Kidney (tissue), 14 donors: ENCODE results near the gene ADAMTS13. TPM values are rescaled to one million over a fixed set of nuclear protein-coding genes. Genes with fewer than 3 reads are reported as not detected.

Experiments
- DNase-seq, 5 donors: peaks; one replicate each; pipeline ENCODE4 v3.0.0-alpha.2; 2013 to 2020
- FAIRE-seq: peaks from 2 replicates; lab custom pipeline; 2012; peaks lifted over from hg19 to GRCh38; lab: Jason Lieb, UNC
- H3K27ac ChIP-seq, 2 donors: one replicate each; pipeline ENCODE4 v1.7.0; 2013; ENCODE audit warnings: low read depth in 2 of 2, low read length in 2 of 2, inconsistent platforms in 1 of 2
- H3K27me3 ChIP-seq: one replicate; pipeline ENCODE4 v1.7.1; 2013; ENCODE audit warnings: low read length, inconsistent platforms; ENCODE audit not compliant: control insufficient read depth, insufficient read depth
- H3K36me3 ChIP-seq, 3 donors: one replicate each; pipeline versions ENCODE4 v1.7.0 to v1.7.1; 2013; ENCODE audit warnings: low read length in 3 of 3, control low read depth in 1 of 3, inconsistent platforms in 1 of 3; ENCODE audit not compliant: insufficient read depth in 3 of 3, control insufficient read depth in 2 of 3
- H3K4me1 ChIP-seq, 3 donors: one replicate each; pipeline versions ENCODE4 v1.7.0 to v1.7.1; 2013; ENCODE audit warnings: low read length in 3 of 3, inconsistent platforms in 1 of 3, low read depth in 1 of 3; ENCODE audit not compliant: control insufficient read depth in 2 of 3, insufficient read depth in 2 of 3
- H3K4me3 ChIP-seq, 3 donors: one replicate each; pipeline versions ENCODE4 v1.7.0 to v1.8.1; 2013; ENCODE audit warnings: low read length in 3 of 3, control low read depth in 1 of 3, inconsistent platforms in 1 of 3
- H3K9ac ChIP-seq, 3 donors: one replicate each; pipeline versions ENCODE4 v1.7.0 to v1.7.1; 2013; ENCODE audit warnings: low read length in 3 of 3, control low read depth in 1 of 3, inconsistent platforms in 1 of 3
- H3K9me3 ChIP-seq, 3 donors: one replicate each; pipeline versions ENCODE4 v1.7.0 to v1.7.1; 2013; ENCODE audit warnings: low read length in 3 of 3, control low read depth in 1 of 3, inconsistent platforms in 1 of 3; ENCODE audit not compliant: control insufficient read depth in 2 of 3, insufficient read depth in 1 of 3
- CTCF ChIP-seq: IDR thresholded peaks from 3 replicates; pipeline ENCODE4 v1.5.1; 2012; ENCODE audit warnings: mild to moderate bottlenecking, moderate library complexity, borderline replicate concordance; ENCODE audit not compliant: insufficient read depth; ENCODE audit errors: extremely low read depth
- intact Hi-C: fragments of 100-400 bp; cut with DNase I; formaldehyde crosslinking; loops from one replicate; pipeline ENCODE4 v1.11.1; 2022
- polyA plus RNA-seq: library from polyadenylated mRNA; stranded (reverse); fragments of 350-450 nt; fragmentation: Illumina TruSeq; extraction: RNeasy Lipid Tissue Mini Kit (QIAGEN cat#74804); gene quantifications from one replicate; pipeline ENCODE4 v1.2.3, GENCODE V29; 2014; ENCODE audit warnings: low read depth, low replicate concordance; ENCODE audit not compliant: insufficient read depth
- total RNA-seq: library from RNA; stranded (reverse); fragmentation: NEBNext Ultra II Directional; extraction: Animal tissue kit (Norgen Biotek cat#: 25700); gene quantifications from one replicate; pipeline ENCODE4 v1.2.1, GENCODE V29; 2021
- donor health status: control.
- donor health status: control.
- donor health status: control.
- donor health status: control.
- donor health status: control.
- donor health status: DM: yes; HTN: yes; CAD: no.
- donor health status: Normal renal cell carcinoma (clear cell type).

ADAMTS13 gene
- total and polyA plus RNA-seq, 2 donors from 2014 or later: 3.1 to 3.6 TPM

DNA sequence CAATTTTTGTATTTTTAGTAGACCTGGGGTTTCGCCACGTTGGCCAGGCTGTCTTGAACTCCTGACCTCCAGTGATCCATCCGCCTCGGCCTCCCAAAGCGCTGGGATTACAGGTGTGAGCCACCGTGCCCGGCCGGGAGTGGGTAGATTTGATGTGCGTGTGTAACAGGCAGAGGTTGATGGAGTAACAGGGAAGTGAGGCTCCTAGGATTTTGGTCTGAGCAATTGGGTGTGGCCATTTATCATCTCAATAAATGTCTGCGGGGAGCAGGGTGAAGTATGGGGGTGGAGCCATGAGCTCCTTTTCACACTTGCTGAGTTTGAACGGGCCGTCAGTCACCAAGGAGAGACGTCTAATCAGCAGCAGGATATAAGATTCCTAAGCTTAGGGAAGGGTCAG is 3.2 kb upstream of the ADAMTS13 start:
- Histone ChIP-seq H3K4me3 (no peak overlapping the region), H3K9me3 (no peaks in the 10 kb centered on the region), H3K27ac (no peak overlapping the region), H3K27me3 (no peaks in the 10 kb centered on the region), H3K4me1 (peaks cover 4 to 8% (median 7%) of the 10 kb centered on the region in 3 donors), H3K9ac (no peak overlapping the region), H3K36me3 (peaks cover 0 to 12% (median 3%) of the 10 kb centered on the region in 3 donors)
- DNase-seq: no peak
- no peak for FAIRE-seq
- intact Hi-C loops: no loop called here
- TF ChIP-seq CTCF: no peak

DNA sequence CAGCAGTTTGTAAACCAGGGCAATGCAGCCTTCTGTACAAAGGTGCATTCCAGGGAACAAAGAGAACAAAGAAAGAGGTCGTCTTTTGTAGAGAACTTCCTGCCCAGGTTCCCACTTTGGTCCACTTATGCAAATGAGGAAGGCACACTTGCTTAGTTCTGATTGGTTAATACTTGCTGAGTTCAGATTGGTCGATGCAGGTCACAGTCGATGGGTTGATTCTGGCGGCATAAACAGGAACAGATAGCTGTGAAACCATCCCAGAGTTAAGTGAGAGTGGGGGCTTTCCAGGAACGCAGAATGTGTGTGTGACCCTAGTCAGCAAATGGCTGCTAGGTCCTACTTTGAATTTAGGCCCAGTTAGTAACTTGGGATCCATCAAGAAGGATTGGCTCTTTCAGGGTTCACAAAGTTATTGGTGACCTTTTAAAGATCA is 1.8 kb upstream of the ADAMTS13 start:
- Histone ChIP-seq H3K27me3 (no peaks in the 10 kb centered on the region), H3K9me3 (no peaks in the 10 kb centered on the region), H3K9ac (no peak overlapping the region), H3K4me1 (peaks cover 4 to 8% (median 7%) of the 10 kb centered on the region in 3 donors), H3K27ac (no peak overlapping the region), H3K36me3 (no peaks in the 10 kb centered on the region), H3K4me3 (no peak overlapping the region)
- DNase-seq (no peak), FAIRE-seq (no peak)
- TF ChIP-seq CTCF: no peak
- intact Hi-C loops: no loop called here

DNA sequence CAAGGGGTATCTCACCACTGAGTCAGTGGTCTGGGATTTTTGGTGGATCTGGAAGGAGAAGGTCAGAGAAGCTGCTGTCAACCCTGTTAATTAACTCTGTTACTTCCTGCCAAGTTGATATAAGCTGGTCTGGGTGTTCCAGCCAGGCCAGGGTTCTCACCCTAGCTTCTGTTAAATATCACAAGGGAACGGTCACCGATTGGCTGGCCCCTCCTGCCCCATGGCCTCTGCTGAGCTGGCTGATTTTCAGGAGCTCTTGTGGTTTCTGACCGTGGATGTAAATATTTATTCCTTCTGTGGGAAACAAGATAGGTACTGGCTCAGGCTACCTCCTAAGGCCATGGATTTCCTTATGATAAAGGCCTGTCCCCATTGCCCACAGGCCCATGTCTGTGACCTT is 1.0 kb downstream of the ADAMTS13 start:
- Histone ChIP-seq H3K9ac (no peak overlapping the region), H3K9me3 (no peaks in the 10 kb centered on the region), H3K4me3 (no peak overlapping the region), H3K36me3 (no peaks in the 10 kb centered on the region), H3K27me3 (no peaks in the 10 kb centered on the region), H3K4me1 (no peaks in the 10 kb centered on the region), H3K27ac (no peak overlapping the region)
- DNase-seq (no peak), FAIRE-seq (no peak)
- intact Hi-C loops: no loop called here
- no peak for TF ChIP-seq CTCF

GRCh38 chr9:133424187-133424586 is 2.0 kb downstream of the ADAMTS13 start:
- Histone ChIP-seq H3K9me3 (no peaks in the 10 kb centered on the region), H3K4me3 (no peak overlapping the region), H3K4me1 (no peaks in the 10 kb centered on the region), H3K36me3 (no peaks in the 10 kb centered on the region), H3K27ac (no peak overlapping the region), H3K9ac (no peak overlapping the region), H3K27me3 (no peaks in the 10 kb centered on the region)
- FAIRE-seq (no peak), DNase-seq (no peak)
- intact Hi-C loops: no loop called here
- TF ChIP-seq CTCF: no peak
